GM19351 (cell line): Measurements from ENCODE around the gene TNFRSF6B.

ENCODE experiments used
- ATAC-seq: cut with Tn5 transposase; IDR thresholded peaks from one replicate; pipeline ENCODE4 v1.9.1; 2021; ENCODE audit warnings: mild to moderate bottlenecking, moderate library complexity; ENCODE audit not compliant: unreplicated experiment

Gene TNFRSF6B

GRCh38 chr20:63682384-63683139 lies 13.9 kb upstream of the TNFRSF6B start:
- ATAC-seq: no peak

GRCh38 chr20:63685269-63686026 lies 11.0 kb upstream of the TNFRSF6B start:
- no peak for ATAC-seq

GRCh38 chr20:63686094-63686491 lies 10.4 kb upstream of the TNFRSF6B start:
- no peak for ATAC-seq

GRCh38 chr20:63686492-63687321 lies 9.7 kb upstream of the TNFRSF6B start:
- ATAC-seq: no peak

- ATAC-seq: no peak
Observed at GRCh38 chr20:63687419-63688178, 8.9 kb upstream of the TNFRSF6B start.

- ATAC-seq: no peak
Observed at GRCh38 chr20:63688228-63689045, 8.0 kb upstream of the TNFRSF6B start.

- ATAC-seq: no peak
Observed at GRCh38 chr20:63689046-63690002, 7.1 kb upstream of the TNFRSF6B start.

GRCh38 chr20:63690003-63690897 lies 6.2 kb upstream of the TNFRSF6B start:
- ATAC-seq: no peak

GRCh38 chr20:63690898-63691710 lies 5.3 kb upstream of the TNFRSF6B start:
- no peak for ATAC-seq

- no peak for ATAC-seq
Observed at GRCh38 chr20:63691711-63692435, 4.6 kb upstream of the TNFRSF6B start.

- ATAC-seq: no peak
Observed at GRCh38 chr20:63692436-63693082, 3.9 kb upstream of the TNFRSF6B start.

- ATAC-seq: no peak
Observed at GRCh38 chr20:63693083-63693732, 3.2 kb upstream of the TNFRSF6B start.

- no peak for ATAC-seq
Observed at GRCh38 chr20:63693733-63694583, 2.5 kb upstream of the TNFRSF6B start.
